Breast epithelium (tissue), 3 donors: ENCODE results near the gene CHST7.

Source experiments
- POLR2A ChIP-seq: fragments of 450-650 bp; IDR thresholded peaks from one replicate; pipeline ENCODE4 v1.6.1; 2016; ENCODE audit warnings: antibody characterized with exemption, mild to moderate bottlenecking, moderate library complexity
- TF ChIP-seq, protein P1 (sequence below), 3 donors: fragments of 450-650 bp; IDR thresholded peaks; one replicate each; pipeline ENCODE4 v1.5.1; 2016 to 2017; ENCODE audit warnings: antibody characterized with exemption in 3 of 3, mild to moderate bottlenecking in 3 of 3, moderate library complexity in 3 of 3

GRCh38 chrX:46571423-46572339 lies 1.9 kb upstream of the CHST7 start:
- no peak for TF ChIP-seq POLR2A
- TF ChIP-seq, protein P1, sequence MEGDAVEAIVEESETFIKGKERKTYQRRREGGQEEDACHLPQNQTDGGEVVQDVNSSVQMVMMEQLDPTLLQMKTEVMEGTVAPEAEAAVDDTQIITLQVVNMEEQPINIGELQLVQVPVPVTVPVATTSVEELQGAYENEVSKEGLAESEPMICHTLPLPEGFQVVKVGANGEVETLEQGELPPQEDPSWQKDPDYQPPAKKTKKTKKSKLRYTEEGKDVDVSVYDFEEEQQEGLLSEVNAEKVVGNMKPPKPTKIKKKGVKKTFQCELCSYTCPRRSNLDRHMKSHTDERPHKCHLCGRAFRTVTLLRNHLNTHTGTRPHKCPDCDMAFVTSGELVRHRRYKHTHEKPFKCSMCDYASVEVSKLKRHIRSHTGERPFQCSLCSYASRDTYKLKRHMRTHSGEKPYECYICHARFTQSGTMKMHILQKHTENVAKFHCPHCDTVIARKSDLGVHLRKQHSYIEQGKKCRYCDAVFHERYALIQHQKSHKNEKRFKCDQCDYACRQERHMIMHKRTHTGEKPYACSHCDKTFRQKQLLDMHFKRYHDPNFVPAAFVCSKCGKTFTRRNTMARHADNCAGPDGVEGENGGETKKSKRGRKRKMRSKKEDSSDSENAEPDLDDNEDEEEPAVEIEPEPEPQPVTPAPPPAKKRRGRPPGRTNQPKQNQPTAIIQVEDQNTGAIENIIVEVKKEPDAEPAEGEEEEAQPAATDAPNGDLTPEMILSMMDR (IDR thresholded peaks at IDR 0.05): no peak
